Measurements from ENCODE around the gene MLST8.

MLST8 gene

DNA sequence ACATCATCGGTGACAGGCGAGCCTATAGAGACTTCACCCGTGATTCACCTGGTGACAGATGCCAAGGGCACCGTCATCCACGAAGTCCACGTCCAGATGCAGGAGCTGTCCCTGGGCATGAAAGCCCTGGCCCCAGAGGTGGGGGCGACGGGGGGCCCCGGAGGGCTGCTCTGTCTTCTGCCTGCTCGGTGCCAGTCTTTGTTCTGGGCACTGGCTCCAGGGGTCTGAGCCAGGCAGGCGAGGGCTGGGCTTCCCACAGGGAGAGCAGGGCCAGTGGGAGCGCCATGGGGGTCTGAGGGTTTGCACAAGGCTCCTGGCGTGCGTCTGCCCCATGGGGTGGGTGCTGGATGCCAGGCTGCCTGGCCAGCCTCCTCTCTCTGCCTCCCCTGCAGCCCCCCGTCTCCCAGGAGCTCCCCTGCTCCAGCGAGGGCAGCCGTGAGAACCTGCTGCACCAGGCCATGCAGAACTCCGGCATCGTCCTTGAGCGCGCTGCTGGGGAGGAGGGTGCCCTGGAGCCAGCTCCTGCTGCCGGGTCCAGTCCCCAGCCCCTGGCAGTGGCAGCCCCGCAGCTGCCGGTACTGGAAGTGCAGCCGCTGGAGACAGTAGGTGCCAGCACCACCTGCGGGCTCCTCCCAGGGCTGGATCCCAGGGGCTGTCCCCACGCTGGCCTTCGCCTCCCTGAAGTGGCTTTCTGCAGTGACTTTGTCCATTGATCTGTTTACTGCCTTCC is 28.0 kb downstream of the MLST8 start:
- Histone ChIP-seq H3K27ac (ENCODE audit: low read length) (no peak overlapping the region), H3K27me3 (ENCODE audit: insufficient read depth, low read length, poor library complexity) (no peaks in the 10 kb centered on the region), H3K36me3 (ENCODE audit: insufficient read depth, low read length) (peaks cover 92% of the 10 kb centered on the region), H3K9ac (ENCODE audit: low read depth, low read length) (no peak overlapping the region), H3K79me2 (ENCODE audit: insufficient read depth, low read length) (peaks cover 16% of the 10 kb centered on the region), H3K4me1 (ENCODE audit: insufficient read depth, low read length) (no peaks in the 10 kb centered on the region), H4K20me1 (ENCODE audit: insufficient read depth, low read length) (peaks cover 59% of the 10 kb centered on the region), H2AFZ (ENCODE audit: low read depth, low read length) (no peak overlapping the region), H3K9me3 (ENCODE audit: insufficient read depth, low read length, severe bottlenecking) (no peaks in the 10 kb centered on the region), H3K4me3 (ENCODE audit: low read depth in 1 of 2, low read length in 2 of 2) (no peak overlapping the region), H3K4me2 (ENCODE audit: insufficient read depth, low read length) (no peak overlapping the region)
- DNase-seq = no peak
- no peak for TF ChIP-seq EZH2 (IDR thresholded peaks at IDR 0.05; ENCODE audit: borderline replicate concordance, low read depth, low read length, severe bottlenecking)
- TF ChIP-seq, protein P1, sequence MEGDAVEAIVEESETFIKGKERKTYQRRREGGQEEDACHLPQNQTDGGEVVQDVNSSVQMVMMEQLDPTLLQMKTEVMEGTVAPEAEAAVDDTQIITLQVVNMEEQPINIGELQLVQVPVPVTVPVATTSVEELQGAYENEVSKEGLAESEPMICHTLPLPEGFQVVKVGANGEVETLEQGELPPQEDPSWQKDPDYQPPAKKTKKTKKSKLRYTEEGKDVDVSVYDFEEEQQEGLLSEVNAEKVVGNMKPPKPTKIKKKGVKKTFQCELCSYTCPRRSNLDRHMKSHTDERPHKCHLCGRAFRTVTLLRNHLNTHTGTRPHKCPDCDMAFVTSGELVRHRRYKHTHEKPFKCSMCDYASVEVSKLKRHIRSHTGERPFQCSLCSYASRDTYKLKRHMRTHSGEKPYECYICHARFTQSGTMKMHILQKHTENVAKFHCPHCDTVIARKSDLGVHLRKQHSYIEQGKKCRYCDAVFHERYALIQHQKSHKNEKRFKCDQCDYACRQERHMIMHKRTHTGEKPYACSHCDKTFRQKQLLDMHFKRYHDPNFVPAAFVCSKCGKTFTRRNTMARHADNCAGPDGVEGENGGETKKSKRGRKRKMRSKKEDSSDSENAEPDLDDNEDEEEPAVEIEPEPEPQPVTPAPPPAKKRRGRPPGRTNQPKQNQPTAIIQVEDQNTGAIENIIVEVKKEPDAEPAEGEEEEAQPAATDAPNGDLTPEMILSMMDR (IDR thresholded peaks at IDR 0.05; ENCODE audit: borderline replicate concordance, extremely low read depth, low read length, poor library complexity, severe bottlenecking) = no peak
- no peak for ATAC-seq (ENCODE audit: insufficient read depth, low read depth)

DNA sequence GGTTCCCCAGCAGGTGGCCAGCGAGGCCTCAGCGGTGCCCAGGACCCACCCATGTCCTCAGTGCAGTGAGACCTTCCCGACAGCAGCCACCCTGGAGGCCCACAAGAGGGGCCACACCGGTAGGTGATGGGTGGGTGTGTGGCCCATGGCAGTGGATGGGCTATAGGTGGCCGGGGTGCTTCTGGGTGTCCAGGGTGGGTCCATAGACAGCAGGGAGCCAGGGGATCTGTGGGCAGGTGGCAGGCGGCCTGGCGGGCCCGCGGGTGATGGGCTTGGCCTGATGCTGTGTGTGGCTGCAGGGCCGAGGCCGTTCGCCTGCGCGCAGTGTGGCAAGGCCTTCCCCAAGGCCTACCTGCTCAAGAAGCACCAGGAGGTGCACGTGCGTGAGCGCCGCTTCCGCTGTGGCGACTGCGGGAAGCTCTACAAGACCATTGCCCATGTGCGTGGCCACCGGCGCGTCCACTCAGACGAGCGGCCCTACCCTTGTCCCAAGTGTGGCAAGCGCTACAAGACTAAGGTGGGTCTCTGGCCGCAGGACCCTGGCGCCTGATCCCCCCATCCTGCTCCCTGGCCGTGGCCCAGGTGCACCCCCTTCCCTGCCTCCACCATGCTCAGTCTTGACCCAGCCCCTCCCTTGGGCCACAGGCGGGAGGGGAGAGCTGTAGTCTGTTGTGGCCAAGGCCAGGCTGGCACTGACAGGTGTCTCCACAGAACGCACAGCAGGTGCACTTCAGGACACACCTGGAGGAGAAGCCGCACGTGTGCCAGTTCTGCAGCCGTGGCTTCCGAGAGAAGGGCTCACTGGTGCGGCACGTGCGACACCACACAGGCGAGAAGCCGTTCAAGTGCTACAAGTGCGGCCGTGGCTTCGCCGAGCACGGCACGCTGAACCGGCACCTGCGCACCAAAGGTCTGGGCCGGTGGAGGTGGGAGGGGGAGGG is 28.9 kb downstream of the MLST8 start:
- no peaks in the 10 kb centered on the region for H3K27me3 ChIP-seq (ENCODE audit: insufficient read depth, low read length, poor library complexity)
- H3K27ac ChIP-seq (ENCODE audit: low read length) = no peak overlapping the region
- H4K20me1 ChIP-seq (ENCODE audit: insufficient read depth, low read length) = peaks cover 53% of the 10 kb centered on the region
- TF ChIP-seq EZH2 (IDR thresholded peaks at IDR 0.05; ENCODE audit: borderline replicate concordance, low read depth, low read length, severe bottlenecking) = no peak
- TF ChIP-seq, protein P1 (IDR thresholded peaks at IDR 0.05; ENCODE audit: borderline replicate concordance, extremely low read depth, low read length, poor library complexity, severe bottlenecking) = no peak
- no peak overlapping the region for H2AFZ ChIP-seq (ENCODE audit: low read depth, low read length)
- no peak for ATAC-seq (ENCODE audit: insufficient read depth, low read depth)
- peaks cover 88% of the 10 kb centered on the region for H3K36me3 ChIP-seq (ENCODE audit: insufficient read depth, low read length)
- H3K4me3 ChIP-seq (ENCODE audit: low read depth in 1 of 2, low read length in 2 of 2) = no peak overlapping the region
- 0 out of 2 replicates have a peak, but pooled peaks cover 8% of the 10 kb centered on the region for H3K79me2 ChIP-seq (ENCODE audit: insufficient read depth, low read length)
- H3K9ac ChIP-seq (ENCODE audit: low read depth, low read length) = no peak overlapping the region
- no peaks in the 10 kb centered on the region for H3K9me3 ChIP-seq (ENCODE audit: insufficient read depth, low read length, severe bottlenecking)
- no peaks in the 10 kb centered on the region for H3K4me1 ChIP-seq (ENCODE audit: insufficient read depth, low read length)
- no peak overlapping the region for H3K4me2 ChIP-seq (ENCODE audit: insufficient read depth, low read length)
- DNase-seq = no peak

DNA sequence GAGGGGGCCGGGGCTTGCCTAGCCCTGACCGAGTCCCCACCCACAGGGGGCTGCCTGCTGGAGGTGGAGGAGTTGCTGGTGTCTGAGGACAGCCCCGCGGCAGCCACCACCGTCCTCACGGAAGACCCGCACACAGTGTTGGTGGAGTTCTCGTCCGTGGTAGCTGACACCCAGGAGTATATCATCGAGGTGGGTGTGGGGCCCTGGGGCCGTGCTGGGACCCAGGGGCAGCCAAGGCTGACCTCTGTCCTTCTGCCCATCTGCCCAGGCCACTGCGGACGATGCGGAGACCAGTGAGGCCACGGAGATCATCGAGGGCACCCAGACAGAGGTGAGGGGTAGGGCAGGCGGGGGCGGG is 29.5 kb downstream of the MLST8 start:
- no peak overlapping the region for H3K4me2 ChIP-seq (ENCODE audit: insufficient read depth, low read length)
- no peak overlapping the region for H3K4me3 ChIP-seq (ENCODE audit: low read depth in 1 of 2, low read length in 2 of 2)
- no peaks in the 10 kb centered on the region for H3K4me1 ChIP-seq (ENCODE audit: insufficient read depth, low read length)
- 0 out of 2 replicates have a peak, but pooled peaks cover 1% of the 10 kb centered on the region for H3K79me2 ChIP-seq (ENCODE audit: insufficient read depth, low read length)
- H3K9ac ChIP-seq (ENCODE audit: low read depth, low read length) = no peak overlapping the region
- no peak overlapping the region for H3K27ac ChIP-seq (ENCODE audit: low read length)
- no peaks in the 10 kb centered on the region for H3K27me3 ChIP-seq (ENCODE audit: insufficient read depth, low read length, poor library complexity)
- H3K9me3 ChIP-seq (ENCODE audit: insufficient read depth, low read length, severe bottlenecking) = no peaks in the 10 kb centered on the region
- ATAC-seq (ENCODE audit: insufficient read depth, low read depth) (no peak), DNase-seq (no peak)
- H3K36me3 ChIP-seq (ENCODE audit: insufficient read depth, low read length) = peaks cover 87% of the 10 kb centered on the region
- peaks cover 47% of the 10 kb centered on the region for H4K20me1 ChIP-seq (ENCODE audit: insufficient read depth, low read length)
- TF ChIP-seq, protein P1 (IDR thresholded peaks at IDR 0.05; ENCODE audit: borderline replicate concordance, extremely low read depth, low read length, poor library complexity, severe bottlenecking) = no peak
- no peak for TF ChIP-seq EZH2 (IDR thresholded peaks at IDR 0.05; ENCODE audit: borderline replicate concordance, low read depth, low read length, severe bottlenecking)
- no peak overlapping the region for H2AFZ ChIP-seq (ENCODE audit: low read depth, low read length)

Measured in DND-41 (cell line).